ENCODE results near the gene PIGQ.
A peak's percentile ranks its signal among the peaks of the same experiment; 100 is the strongest.

Gene PIGQ

DNA sequence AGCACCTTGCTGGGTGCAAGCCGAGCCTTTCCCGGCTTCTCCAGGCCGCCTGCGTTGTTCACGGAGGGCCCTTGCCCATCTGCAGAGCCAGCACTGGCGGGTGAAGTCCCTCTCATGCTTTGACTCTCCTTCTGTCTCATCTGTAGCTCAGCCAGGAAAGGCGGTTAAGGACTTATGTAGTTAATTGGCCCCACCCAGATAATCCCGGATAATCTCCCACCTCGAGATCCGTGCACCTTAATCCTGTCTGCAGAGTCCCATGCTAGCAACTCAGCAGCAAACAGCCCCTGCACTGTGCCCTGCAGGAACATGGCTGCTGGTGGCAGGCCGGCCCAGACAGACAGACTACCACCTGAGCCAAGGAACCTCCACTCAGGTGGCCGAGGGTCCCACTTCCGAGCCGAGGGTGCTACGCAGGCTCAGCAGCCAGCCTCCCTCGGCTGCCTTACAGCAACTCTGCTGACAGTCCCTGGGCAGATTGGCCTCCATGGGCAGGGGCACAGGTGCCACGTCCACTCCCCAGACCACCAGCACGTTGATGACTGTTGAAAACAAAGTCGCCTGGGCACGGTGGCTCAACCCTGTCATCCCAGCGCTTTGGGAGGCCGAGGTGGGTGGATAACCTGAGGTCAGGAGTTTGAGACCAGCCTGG lies 37.0 kb downstream of the PIGQ start:
- peak in 1 of 14 donors; percentile 42 for DNase-seq

DNA sequence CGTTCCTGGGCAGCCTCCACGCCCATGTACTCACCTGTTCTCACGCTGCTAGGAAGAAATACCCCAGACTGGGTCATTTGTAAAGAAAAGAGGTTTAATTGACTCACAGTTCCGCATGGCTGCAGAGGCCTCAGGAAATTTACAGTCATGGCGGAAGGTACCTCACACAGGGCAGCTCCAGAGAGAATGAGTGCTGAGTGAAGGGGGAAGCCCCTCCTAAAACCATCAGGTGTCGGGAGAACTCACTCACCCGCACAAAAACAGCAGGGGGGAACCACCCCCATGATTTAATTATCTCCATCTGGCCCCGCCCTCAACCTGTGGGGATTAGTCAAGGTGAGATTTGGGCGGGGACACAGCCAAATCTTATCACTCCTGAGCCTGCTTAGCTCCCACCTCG lies 38.3 kb downstream of the PIGQ start:
- DNase-seq: no peak

DNA sequence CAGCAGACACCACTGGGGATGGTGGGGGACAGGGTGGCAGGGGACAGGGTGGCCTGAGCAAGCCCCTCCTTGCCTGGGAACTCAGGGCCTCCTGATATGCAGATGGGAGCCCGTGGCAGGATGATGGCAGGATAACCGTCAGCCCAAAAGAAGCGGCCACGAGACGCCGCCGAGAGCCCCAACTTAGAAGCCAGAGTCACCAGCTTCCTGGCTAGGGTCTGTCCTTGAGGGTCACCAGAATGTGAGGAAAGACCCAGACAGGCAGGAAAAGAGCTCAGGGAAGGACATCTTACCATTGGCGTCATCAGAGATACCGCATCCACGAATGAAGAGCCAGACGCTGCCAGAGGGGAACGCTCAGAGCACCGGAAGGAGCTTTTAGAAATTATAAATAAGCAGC lies 39.5 kb downstream of the PIGQ start:
- no peak for DNase-seq

DNA sequence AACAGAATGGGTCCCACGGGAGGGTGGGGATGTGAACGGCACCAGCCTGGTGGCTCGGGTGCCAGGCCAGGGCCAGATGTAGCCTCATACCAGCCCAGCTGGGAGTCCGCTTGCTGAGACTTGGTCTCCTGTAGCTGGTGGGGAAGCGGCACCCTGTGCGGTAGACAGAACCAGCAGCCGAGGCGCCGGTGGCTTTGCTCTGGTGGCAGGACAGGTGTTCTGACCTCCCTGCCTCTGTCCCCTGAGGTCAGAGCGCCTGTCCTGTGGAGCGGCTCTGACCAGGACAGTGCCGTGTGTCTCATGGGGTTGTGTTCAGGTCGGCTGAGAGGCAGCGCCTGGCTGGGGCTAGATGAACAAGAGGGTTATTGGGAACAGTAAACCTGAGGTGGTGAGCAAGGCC lies 40.2 kb downstream of the PIGQ start:
- DNase-seq: no peak

DNA sequence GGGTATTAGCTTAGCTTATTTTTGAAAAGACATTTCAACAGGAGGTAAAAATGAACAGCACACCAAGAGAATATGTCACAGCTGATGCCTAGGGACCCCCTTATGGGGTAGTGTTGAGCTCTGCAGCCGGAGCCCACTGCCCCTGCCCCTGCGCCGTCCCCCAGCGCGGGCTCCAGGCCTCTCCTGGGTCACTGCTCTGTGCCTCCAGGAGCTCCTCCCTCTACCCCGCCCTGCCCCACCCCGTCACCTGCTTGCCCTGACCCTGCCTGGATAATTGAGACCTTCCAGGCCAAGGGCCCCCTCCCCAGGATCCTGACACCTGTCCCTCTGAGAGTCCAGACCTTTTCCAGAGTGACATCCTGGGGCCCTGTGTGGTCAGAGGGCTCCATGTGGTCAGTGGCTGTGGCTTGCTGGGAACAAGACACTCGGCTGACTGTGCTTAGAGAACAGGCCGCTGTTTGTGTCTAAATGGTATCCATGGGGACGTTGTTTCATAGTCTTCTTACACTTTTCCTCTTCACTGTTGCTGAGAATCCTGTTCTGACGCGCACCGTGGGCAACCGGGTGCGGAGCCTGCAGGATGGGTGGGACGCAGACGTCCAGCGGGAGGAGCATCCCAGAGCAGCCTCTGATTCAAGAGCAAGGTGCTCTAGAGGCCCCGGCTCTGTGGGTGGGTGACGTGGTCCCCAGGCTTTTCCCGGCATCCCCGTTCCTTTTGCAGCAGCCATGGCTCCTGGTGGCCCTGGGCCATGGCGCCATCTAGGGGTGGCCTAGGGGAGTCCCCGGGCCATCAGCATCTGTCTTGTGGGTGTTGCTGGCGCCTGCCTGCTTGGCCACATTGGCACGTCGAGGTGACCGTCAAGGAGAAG lies 41.0 kb downstream of the PIGQ start:
- peak in 10 of 14 donors; percentile 5 to 92 (median 47) for DNase-seq

DNA sequence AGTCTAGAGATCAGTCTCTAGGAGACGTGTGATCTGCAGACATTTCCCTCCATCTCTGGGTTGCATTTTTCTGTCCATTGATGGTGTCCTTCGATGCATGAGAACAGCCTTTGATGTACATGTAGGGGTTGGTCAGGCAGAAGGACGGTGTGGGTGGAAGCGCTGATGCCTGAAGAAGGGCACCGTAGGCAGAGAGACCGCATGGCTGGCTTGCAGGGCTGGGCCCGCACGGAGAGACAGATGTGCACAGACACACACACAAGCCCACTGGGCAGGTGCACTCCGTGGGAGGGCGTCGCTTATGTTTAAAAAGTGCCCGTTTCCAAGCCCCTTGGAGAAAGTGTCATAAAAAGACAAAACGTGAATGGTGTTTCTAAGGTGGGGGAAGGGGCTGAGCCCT lies 45.4 kb downstream of the PIGQ start:
- DNase-seq: no peak

DNA sequence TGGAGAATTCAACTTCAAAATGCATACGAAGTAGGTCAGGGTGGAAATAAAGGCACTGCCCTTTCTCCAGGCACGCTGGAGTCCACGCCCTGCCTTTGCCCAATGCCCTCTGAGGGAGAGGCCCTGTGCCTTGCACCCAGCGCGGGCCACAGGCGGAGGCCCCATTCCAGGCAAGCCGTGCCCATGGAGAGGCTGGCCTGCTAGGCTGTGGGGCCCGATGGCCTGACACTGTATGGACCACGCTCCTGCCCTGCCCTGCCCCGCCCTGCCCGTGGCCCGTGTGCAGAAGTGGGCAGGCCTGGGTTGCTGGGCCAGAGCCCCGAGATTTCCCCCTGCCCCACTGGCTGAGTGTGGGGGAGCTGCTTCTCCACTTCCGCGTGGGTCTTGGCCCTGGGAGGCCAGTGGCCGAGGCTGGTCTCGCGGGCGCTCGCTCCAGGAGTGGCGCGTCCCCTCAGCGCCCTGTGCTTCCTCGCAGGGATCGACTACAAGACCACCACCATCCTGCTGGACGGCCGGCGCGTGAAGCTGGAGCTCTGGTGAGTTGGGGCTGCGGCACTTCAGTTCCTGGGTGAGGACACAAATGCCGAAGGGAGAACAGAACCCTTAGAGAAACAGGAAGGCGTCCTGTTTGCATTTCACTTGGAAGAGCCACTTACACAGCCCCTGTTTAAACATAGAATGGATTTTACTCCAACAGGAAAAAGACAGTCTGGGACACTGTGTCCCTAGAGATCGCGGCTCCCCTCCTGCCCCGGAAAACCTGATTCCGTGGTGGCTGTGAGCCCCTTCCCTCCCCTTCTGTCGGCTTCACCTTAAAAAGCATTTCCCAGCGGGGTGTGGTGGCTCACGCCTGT lies 47.2 kb downstream of the PIGQ start:
- no peak for DNase-seq

DNA sequence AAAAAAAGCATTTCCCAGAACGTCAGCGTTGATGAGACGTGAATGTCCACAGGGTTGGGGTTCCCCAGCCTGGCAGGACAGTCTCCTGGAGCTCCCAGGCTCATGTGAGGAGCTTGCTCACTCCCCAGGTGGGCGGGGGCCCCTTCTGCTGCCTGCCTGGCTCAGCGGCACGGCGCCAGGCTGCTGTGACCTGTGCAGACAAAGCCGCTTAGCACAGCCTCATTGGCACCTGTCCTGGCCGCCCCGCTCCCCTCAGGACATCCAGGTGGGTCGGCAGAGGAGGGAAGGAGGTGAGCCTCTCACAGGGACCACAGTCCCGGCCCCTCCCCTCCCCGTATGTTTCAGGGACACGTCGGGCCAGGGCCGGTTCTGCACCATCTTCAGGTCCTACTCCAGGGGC lies 48.1 kb downstream of the PIGQ start:
- no peak for DNase-seq

DNA sequence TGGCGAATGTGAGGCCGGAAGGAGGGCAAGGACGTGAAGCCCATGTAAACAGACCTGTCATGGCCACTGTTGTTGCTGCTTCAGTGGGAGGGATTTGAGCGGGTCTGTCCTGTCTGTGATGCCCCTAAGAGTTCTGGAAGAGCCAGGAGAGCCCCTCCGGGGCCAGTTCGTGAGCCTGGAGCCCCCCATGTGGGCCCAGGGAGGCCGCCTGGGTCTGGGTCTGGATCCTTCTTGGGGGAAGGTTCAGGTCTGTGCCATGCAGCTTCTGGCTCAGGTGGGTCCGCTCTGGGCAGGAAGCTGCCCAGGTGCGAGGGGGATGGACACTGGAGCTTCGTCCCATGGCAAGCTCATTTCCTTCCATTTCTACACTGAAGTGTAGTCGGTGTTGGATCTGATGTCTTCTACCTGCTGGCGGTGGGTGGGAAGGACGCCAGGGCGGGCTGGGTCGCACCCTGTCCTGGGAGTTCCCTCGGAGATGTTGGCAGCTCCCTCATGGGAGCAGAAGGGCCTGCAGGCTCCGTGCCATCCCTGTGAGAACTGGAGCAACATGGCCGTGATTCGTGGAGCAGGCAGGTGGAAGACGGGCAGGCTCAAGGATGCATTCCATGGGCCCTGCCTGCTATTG lies 49.8 kb downstream of the PIGQ start:
- peak in 1 of 14 donors; percentile 91 for DNase-seq

DNA sequence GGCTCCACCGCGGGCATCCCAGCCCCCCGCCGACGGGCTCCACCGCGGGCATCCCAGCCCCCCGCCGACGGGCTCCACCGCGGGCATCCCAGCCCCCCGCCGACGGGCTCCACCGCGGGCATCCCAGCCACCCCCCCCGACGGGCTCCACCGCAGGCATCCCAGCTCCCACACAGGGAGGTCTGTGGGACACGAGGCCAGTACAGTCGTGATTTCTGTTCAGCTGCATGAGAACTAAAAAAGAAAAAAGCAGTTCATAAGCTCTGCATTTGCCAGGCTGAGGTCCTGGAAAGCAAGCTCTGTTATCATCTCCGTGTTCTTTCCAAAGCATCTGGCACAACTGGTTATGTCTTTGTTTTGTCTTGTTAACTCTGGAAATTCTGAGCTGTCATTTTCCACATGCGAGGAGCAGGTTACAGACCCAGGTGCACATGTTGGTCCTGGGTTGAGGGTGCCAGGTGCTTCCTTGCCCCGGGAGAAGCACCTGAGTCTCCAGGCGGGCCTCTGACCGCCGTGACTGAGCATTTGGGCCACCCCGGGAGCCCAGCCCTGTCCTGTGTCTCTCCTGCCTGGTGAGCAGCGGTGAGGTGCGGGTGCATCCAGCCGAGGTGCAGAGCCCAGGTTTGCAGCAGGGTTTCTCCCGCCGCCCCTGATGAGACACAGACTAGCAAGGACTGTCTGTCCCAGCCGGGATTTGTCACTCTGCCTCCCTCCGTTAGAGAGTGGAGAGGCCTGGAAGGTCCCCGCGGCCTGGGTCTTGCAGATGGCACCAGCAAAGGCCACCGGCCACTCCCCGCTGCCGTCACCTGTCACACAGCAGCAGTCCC lies 51.1 kb downstream of the PIGQ start:
- DNase-seq: peak in 1 of 14 donors; percentile 72

DNA sequence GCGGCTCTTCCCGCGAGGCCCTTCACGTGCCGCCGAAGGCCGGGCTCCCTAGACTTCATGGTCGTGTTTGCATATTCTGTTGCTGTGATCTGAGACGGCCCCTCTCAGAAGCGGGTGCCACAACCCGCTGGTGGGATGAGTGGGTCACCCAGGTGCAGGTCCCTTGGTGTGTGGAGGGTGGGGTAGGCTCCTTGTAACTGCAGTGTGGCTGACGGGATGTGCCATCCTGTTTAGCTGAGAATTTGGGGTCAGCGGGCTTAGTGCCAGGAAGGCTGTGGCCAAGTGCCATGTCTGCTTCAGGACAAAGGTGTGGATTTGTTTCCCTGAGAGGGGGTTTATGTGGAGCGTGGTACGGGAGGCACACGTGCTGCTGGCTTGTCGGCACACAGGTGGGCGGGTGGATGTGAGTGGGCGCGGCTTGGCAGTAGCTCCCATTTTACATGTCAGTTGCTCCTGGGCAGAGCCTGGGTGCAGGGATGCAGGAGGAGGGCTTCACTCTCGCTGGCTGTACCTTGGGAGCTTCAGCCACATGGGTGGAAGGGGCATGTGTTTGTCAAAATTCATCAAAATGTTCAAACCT lies 51.8 kb downstream of the PIGQ start:
- peak in 1 of 14 donors; percentile 78 for DNase-seq

DNA sequence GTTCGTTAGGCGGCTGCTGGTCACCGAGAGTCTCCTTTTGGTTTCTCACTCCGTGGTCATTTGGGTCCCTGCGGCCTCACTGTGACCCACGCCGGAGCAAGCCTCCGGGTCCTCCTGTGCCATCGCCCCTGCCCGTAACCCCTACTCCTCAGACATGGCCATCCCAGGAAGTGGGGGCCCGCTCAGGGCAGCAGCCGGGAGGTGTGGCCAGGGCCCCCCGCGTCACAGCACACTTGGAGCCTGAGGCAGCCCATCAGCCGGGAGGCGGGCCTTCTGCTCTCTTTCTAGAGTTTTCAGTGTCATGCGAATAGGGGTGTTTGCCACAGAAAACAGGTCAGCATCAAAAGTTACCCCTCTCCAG lies 53.1 kb downstream of the PIGQ start:
- no peak for DNase-seq

DNA sequence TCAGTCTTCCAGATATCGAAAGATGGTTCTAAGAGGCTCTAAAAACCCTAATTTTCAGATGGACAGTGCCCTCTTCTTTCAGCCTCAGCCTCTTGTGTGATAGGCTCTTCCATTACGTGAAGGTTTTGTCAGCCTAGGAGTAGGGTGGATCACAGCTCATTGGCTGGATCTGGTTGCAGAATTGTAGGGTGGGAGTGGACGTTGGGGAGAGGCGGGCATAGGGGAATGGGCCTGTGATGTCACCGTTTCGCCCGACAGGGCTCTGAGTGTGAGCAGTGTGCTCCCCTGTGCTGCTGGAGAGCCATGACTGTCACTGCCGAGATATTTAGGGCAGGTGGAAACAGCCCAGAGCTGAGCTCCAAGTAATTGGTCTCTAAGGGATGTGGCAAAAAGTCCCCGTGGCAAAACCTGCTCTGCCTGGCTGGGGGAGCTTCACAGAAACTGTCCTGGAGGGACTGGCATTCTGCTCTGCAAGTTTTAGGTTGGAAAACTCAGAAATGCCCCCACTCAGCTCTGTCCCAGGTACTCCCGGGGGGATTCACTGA lies 54.8 kb downstream of the PIGQ start:
- DNase-seq: no peak

DNA sequence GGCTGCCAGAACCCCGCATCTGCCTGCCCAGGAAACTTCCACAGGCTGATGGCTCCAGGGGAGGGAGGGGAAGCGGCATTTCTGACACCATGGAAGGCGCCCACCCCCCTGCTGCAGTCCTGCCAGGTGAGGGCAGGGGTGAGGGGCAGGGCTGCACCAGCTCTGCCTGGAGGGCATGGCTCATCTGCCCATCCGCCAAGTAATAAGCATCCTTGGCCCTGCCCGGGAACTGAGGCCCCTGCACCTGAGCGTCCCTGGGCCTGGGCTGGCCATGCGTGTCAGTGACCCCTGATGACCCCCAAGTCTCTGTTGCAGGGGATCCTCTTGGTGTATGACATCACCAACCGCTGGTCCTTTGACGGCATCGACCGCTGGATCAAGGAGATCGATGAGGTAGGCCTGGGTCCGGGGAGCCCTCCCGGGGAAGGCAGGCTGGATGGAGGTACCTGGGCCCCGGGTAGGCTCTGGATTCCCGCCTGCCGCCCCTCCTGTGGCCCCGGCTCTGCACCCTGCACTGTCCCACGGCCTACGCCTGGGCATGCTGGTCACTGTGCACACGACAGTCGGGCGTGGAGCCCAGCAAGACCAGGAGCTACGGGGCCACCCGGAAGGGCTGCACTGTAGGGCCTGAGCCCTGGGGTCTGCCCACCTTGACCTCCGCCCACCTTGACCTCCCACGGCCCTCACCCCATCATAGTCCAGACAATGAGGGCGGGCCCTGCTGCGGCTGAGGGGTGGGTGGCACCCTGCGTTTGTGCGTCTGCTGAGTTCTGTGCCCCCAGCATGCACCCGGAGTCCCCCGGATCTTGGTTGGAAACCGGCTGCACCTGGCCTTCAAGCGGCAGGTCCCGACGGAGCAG lies 55.6 kb downstream of the PIGQ start:
- DNase-seq: no peak

DNA sequence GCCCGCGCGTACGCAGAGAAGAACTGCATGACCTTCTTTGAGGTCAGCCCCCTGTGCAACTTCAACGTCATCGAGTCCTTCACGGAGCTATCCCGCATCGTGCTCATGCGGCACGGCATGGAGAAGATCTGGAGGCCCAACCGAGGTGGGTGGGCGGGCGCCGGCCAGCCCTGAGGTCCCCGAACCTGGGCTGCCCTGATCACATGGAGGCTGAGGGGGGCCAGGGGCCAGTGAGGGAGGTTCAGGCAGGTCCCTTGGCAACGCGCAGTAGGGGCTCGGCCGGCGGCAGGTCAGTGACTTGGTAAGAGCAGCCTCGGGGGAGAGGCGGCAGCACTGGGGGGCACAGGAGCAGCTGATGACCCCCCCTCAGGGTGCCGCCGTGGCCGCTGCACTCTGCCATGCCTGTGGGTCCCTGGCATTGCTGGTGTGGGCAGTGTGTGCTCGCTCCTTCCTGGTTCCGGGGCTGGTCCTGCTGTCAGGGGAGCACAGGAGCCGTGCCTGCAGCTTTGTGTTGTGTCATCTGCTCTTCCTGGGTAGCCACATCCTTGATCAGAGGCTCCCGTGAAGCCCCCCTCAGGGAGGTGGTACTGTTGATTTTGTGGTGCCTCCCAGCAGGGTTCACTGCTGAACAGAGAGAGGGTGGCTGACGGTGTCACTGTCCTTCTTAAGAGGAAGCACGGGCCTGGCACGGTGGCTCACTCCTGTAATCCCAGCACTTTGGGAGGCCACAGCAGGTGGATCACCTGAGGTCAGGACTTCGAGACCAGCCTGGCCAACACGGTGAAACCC lies 56.4 kb downstream of the PIGQ start:
- DNase-seq: no peak

DNA sequence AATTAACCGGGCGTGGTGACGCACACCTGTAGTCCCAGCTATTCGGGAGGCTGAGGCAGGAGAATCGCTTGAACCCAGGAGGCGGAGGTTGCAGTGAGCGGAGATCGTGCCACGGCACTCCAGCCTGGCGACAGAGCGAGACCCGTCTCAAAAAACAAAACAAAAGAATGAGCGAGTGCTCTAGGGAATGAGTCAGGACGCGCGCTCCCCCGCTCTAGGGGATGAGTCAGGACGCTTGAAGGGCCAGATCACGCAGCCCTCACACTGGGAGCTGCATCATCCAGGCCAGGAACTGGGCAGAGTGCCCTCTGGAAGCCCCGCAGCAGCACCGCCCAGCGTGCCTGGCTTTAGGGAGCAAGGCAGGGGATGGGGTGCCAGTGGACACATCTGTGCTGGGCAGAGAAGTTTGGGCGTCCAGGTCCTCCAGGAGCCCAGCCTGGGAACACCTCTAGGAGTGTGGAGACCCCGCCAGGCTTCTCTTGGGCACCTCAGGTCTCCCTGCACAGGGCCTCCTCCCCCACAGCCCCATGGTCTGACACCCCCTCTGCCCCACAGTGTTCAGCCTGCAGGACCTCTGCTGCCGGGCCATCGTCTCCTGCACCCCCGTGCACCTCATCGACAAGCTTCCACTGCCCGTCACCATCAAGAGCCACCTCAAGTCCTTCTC lies 57.2 kb downstream of the PIGQ start:
- peak in 2 of 14 donors; percentile 2 to 59 for DNase-seq

DNA sequence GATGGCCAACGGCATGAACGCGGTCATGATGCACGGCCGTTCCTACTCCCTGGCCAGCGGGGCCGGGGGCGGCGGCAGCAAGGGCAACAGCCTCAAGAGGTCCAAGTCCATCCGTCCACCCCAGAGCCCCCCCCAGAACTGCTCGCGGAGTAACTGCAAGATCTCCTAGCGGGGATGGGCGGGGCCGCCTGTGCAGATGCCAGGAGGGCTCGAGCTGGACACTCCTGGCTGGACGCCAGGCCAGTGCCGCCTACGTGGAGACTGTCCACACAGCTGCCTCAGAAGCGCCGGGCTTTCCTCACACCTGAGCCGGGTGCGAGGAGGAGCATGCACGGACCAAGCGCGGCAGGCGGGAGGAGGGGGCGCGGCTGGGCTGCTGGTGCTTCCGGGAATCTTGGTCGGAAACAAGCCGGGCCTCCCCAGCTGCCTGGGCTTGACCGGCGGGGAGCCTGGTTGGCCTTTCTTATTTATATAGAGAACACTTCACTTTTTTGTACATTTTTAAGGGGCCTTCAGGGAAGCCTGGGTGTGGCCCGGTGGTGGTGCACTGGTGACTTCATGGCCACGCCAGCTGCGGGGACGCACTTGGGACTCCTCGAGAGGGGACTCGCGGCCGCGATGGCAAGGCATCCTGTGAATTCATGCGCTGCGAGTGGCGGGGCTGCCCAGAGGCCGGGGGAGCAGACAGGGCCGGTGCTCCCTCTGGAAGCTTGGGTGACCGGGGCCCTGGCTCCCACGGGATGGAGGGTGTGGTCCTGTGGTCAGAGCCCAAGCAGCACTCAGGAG lies 57.9 kb downstream of the PIGQ start:
- DNase-seq: no peak
